ENCODE results near the gene CALML6. TPM values are rescaled to one million over a fixed set of nuclear protein-coding genes. Genes with fewer than 3 reads are reported as not detected.

CALML6 gene
- polyA plus RNA-seq, 1 donor from 2014 or later = not detected

DNA sequence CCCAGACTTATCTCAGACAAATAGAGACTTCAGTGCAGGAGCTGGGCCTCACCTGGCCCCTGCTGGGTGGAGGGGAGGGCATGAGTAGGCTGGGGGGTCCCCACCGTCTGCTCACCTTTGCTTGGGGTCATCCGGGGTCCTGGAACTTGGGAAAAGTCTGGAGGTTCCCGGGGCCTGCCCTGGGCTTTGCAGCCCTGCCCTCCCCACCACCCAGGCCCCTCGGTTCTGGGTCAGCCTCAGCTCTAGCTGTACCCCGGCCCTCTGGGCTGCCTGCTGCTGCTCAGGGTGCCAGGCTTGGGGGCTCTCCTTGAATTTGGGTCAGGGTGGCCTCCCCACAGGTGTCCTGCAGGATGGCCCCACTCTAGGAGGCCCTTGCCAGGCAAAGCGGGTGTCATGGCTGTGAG is 6.4 kb downstream of the CALML6 start:
- Histone ChIP-seq H3K4me2 (ENCODE audit: low read length) (no peak overlapping the region), H3K9me3 (ENCODE audit: low read length) (no peaks in the 10 kb centered on the region), H3K9me2 (ENCODE audit: insufficient read depth, low read length) (no peaks in the 10 kb centered on the region), H3K27ac (ENCODE audit: low read length) (no peak overlapping the region), H3K9ac (ENCODE audit: low read length) (no peak overlapping the region), H3F3A (ENCODE audit: insufficient read depth, low read length, poor library complexity, severe bottlenecking) (no peaks in the 10 kb centered on the region), H3K36me3 (ENCODE audit: insufficient read depth, low read length) (no peaks in the 10 kb centered on the region), H2AFZ (ENCODE audit: low read depth, low read length) (no peak overlapping the region), H3K79me2 (replicated peaks; ENCODE audit: insufficient read depth, low read length) (no peaks in the 10 kb centered on the region), H4K20me1 (ENCODE audit: insufficient read depth) (no peaks in the 10 kb centered on the region), H3K27me3 (ENCODE audit: insufficient read depth, low read depth, low read length) (peaks cover 11% of the 10 kb centered on the region), H3K4me3 (ENCODE audit: low read length) (no peak overlapping the region)
- TF ChIP-seq TAF1 (IDR thresholded peaks at IDR 0.05; ENCODE audit: low read depth) = no peak
- no peak for TF ChIP-seq EZH2 (IDR thresholded peaks at IDR 0.05; ENCODE audit: borderline replicate concordance, insufficient read depth, low read length, poor library complexity, severe bottlenecking)
- TF ChIP-seq POLR2AphosphoS5 (IDR thresholded peaks at IDR 0.05) = no peak
- no peak for TF ChIP-seq SMC3 (conservative IDR thresholded peaks at IDR 0.05; ENCODE audit: poor library complexity)
- no peak for TF ChIP-seq MXI1 (conservative IDR thresholded peaks at IDR 0.05; ENCODE audit: poor library complexity, severe bottlenecking)
- no peak for TF ChIP-seq EP300 (conservative IDR thresholded peaks at IDR 0.05; ENCODE audit: poor library complexity, severe bottlenecking)
- TF ChIP-seq RAD21 (conservative IDR thresholded peaks at IDR 0.05) = no peak
- TF ChIP-seq, protein P1, sequence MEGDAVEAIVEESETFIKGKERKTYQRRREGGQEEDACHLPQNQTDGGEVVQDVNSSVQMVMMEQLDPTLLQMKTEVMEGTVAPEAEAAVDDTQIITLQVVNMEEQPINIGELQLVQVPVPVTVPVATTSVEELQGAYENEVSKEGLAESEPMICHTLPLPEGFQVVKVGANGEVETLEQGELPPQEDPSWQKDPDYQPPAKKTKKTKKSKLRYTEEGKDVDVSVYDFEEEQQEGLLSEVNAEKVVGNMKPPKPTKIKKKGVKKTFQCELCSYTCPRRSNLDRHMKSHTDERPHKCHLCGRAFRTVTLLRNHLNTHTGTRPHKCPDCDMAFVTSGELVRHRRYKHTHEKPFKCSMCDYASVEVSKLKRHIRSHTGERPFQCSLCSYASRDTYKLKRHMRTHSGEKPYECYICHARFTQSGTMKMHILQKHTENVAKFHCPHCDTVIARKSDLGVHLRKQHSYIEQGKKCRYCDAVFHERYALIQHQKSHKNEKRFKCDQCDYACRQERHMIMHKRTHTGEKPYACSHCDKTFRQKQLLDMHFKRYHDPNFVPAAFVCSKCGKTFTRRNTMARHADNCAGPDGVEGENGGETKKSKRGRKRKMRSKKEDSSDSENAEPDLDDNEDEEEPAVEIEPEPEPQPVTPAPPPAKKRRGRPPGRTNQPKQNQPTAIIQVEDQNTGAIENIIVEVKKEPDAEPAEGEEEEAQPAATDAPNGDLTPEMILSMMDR (IDR thresholded peaks at IDR 0.05; ENCODE audit: poor library complexity, severe bottlenecking) = no peak
- TF ChIP-seq, protein P2, sequence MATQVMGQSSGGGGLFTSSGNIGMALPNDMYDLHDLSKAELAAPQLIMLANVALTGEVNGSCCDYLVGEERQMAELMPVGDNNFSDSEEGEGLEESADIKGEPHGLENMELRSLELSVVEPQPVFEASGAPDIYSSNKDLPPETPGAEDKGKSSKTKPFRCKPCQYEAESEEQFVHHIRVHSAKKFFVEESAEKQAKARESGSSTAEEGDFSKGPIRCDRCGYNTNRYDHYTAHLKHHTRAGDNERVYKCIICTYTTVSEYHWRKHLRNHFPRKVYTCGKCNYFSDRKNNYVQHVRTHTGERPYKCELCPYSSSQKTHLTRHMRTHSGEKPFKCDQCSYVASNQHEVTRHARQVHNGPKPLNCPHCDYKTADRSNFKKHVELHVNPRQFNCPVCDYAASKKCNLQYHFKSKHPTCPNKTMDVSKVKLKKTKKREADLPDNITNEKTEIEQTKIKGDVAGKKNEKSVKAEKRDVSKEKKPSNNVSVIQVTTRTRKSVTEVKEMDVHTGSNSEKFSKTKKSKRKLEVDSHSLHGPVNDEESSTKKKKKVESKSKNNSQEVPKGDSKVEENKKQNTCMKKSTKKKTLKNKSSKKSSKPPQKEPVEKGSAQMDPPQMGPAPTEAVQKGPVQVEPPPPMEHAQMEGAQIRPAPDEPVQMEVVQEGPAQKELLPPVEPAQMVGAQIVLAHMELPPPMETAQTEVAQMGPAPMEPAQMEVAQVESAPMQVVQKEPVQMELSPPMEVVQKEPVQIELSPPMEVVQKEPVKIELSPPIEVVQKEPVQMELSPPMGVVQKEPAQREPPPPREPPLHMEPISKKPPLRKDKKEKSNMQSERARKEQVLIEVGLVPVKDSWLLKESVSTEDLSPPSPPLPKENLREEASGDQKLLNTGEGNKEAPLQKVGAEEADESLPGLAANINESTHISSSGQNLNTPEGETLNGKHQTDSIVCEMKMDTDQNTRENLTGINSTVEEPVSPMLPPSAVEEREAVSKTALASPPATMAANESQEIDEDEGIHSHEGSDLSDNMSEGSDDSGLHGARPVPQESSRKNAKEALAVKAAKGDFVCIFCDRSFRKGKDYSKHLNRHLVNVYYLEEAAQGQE (IDR thresholded peaks at IDR 0.05; ENCODE audit: borderline replicate concordance) = no peak

DNA sequence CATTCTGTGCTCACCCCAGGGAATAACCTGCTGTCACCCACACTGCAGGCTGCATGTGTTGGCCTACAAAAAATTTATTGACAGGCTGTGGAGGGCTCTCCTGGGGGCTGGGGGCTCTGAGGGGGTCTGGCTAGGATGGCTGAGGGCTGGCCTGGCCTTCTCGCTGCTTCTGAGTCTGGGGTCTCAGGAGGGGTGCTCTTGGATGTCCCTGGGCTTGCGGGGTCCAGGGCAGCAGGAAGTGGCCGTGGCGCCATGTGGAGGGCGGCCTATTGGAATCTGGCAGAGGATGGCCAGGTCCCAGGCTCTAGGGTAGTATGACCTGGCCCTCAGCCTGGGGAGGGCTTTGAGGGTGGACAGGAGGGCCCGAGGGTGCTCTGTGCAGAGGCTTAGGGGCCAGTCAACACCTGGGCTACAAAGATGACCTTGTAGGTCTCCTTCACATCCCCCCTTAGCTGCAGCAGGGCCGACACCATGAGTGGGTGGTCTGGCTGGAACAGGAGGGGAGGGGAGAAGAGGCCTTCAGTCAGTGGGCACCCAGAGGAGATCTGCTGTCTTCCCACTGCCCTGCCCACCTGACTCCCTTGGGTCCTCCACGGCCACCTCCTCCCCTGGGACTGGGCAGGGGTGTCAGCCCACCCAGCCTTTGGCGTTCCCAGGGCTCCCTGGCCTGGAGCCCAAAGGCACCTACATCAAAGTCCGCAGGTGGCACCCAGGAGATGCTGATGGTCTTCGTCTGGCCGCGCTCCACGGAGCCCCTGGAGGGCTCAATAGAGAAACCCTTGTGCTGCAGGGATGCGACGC is 7.0 kb downstream of the CALML6 start:
- Histone ChIP-seq H3K36me3 (ENCODE audit: insufficient read depth, low read length) (no peaks in the 10 kb centered on the region), H3K79me2 (replicated peaks; ENCODE audit: insufficient read depth, low read length) (no peaks in the 10 kb centered on the region), H3K9ac (ENCODE audit: low read length) (no peak overlapping the region), H3K9me2 (ENCODE audit: insufficient read depth, low read length) (no peaks in the 10 kb centered on the region), H4K20me1 (ENCODE audit: insufficient read depth) (no peaks in the 10 kb centered on the region), H3K4me2 (ENCODE audit: low read length) (no peak overlapping the region), H2AFZ (ENCODE audit: low read depth, low read length) (no peak overlapping the region), H3K9me3 (ENCODE audit: low read length) (no peaks in the 10 kb centered on the region), H3F3A (ENCODE audit: insufficient read depth, low read length, poor library complexity, severe bottlenecking) (no peaks in the 10 kb centered on the region), H3K4me3 (ENCODE audit: low read length) (no peak overlapping the region), H3K27me3 (ENCODE audit: insufficient read depth, low read depth, low read length) (peaks cover 11% of the 10 kb centered on the region), H3K27ac (ENCODE audit: low read length) (no peak overlapping the region)
- TF ChIP-seq, protein P2 (IDR thresholded peaks at IDR 0.05; ENCODE audit: borderline replicate concordance) = no peak
- TF ChIP-seq SMC3 (conservative IDR thresholded peaks at IDR 0.05; ENCODE audit: poor library complexity) = no peak
- no peak for TF ChIP-seq EZH2 (IDR thresholded peaks at IDR 0.05; ENCODE audit: borderline replicate concordance, insufficient read depth, low read length, poor library complexity, severe bottlenecking)
- no peak for TF ChIP-seq TAF1 (IDR thresholded peaks at IDR 0.05; ENCODE audit: low read depth)
